ENCODE results near the gene ACOT9.

DNA sequence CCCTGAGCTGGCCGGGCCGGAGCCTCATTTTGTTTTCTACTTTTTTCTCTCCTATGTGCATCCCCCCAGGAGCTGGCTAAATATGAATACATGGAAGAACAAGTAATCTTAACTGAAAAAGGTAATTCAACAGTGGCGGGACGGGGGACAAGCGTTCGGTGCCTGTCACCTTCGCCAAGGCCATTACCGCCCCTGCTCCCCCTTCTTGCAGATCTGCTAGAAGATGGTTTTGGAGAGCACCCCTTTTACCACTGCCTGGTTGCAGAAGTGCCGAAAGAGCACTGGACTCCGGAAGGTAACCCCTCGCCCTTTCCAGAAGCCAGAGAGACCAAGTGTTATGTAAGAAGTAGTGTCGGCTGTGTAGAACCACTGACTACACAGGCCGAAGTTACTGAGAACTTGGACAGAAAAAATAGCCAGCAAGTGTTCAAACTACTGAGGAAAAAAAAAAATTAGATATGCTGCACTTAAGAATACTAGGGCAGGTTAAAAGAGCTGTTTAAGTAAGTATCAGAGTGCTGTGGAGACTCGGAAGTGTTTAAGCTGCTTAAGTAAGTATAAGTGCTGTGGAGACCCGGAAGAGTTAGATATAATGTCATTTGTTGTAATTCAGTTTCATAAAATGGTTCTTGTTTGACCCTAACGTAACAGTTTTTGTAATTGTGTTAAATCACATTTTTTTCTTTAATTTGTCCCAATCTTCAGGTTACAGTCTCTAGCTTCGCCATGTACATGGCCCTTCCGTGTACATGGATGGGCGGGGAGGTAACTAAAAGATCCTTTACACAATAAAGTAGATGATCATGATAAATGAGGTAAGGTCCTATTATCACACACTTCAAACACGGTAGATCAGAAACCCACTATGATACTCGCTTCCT, 40.8 kb upstream of the ACOT9 start:
- TF ChIP-seq, protein P1, sequence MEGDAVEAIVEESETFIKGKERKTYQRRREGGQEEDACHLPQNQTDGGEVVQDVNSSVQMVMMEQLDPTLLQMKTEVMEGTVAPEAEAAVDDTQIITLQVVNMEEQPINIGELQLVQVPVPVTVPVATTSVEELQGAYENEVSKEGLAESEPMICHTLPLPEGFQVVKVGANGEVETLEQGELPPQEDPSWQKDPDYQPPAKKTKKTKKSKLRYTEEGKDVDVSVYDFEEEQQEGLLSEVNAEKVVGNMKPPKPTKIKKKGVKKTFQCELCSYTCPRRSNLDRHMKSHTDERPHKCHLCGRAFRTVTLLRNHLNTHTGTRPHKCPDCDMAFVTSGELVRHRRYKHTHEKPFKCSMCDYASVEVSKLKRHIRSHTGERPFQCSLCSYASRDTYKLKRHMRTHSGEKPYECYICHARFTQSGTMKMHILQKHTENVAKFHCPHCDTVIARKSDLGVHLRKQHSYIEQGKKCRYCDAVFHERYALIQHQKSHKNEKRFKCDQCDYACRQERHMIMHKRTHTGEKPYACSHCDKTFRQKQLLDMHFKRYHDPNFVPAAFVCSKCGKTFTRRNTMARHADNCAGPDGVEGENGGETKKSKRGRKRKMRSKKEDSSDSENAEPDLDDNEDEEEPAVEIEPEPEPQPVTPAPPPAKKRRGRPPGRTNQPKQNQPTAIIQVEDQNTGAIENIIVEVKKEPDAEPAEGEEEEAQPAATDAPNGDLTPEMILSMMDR (conservative IDR thresholded peaks at IDR 0.05; ENCODE audit: low read depth, low read length): no peak
- no peak for TF ChIP-seq EZH2 (IDR thresholded peaks at IDR 0.05; ENCODE audit: borderline replicate concordance, low read depth, low read length, poor library complexity, severe bottlenecking)
